ENCODE measurements around the gene RTL1.

RTL1 gene

GRCh38 chr14:100865682-100866591 is 37.6 kb downstream of the RTL1 start:
- TF ChIP-seq CTCF (conservative IDR thresholded peaks at IDR 0.05) = no peak
- TF ChIP-seq ZFX (IDR thresholded peaks at IDR 0.05) = no peak
- H3K27ac ChIP-seq = no peak overlapping the region

- TF ChIP-seq ZFX (IDR thresholded peaks at IDR 0.05) (no peak), CTCF (conservative IDR thresholded peaks at IDR 0.05) (no peak)
- H3K27ac ChIP-seq = no peak overlapping the region
These were observed 38.4 kb downstream of the RTL1 start for GRCh38 chr14:100864960-100865681.

- no peak overlapping the region for H3K27ac ChIP-seq
- TF ChIP-seq ZFX (IDR thresholded peaks at IDR 0.05) (no peak), CTCF (conservative IDR thresholded peaks at IDR 0.05) (no peak)
These were observed 39.3 kb downstream of the RTL1 start for GRCh38 chr14:100864206-100864605.

DNA sequence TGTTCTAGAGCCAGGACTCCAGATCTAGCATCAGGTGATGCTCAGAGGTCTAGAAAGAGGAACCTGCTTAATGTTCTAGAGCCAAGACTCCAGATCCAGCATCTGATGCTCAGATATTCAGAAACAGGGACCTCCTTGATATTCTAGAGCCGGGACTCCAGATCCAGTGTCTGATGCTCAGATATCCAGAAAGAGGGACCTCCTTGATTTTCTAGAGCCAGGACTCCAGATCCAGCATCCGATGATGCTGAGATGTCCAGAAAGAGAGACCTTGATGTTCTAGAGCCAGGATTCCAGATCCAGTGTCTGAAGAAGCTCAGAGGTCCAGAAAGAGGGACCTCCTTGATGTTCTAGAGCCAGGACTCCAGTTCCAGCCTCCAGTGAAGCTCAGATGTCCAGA is 40.7 kb downstream of the RTL1 start:
- no peak overlapping the region for H3K27ac ChIP-seq

GRCh38 chr14:100862277-100862676 is 41.2 kb downstream of the RTL1 start:
- no peak overlapping the region for H3K27ac ChIP-seq
- no peak for TF ChIP-seq CTCF (conservative IDR thresholded peaks at IDR 0.05)
- no peak for TF ChIP-seq ZFX (IDR thresholded peaks at IDR 0.05)

More for the DNA sequence above, 40.7 kb downstream of the RTL1 start:
- TF ChIP-seq ZFX (IDR thresholded peaks at IDR 0.05) (no peak), CTCF (conservative IDR thresholded peaks at IDR 0.05) (no peak)

DNA sequence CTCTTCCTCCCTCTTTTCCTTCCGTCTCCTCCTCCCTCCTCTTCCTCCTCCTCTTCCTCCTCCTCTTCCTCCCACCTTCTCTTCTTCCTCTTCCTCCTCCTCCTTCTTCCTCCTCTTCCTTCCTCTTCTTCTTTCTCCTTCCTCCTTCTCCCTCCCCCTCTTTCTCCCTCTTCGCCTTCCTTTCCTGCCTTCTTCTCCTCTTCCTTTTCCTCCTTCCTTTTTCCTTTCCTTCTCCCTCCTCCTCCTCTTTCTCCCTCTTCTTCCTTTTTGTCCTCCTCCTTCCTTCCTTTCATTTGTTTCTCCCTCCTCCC is 41.6 kb downstream of the RTL1 start:
- no peak overlapping the region for H3K27ac ChIP-seq
- no peak for TF ChIP-seq CTCF (conservative IDR thresholded peaks at IDR 0.05)
- TF ChIP-seq ZFX (IDR thresholded peaks at IDR 0.05) = no peak

All from C4-2B (cell line).